Testis (tissue), 2 donors: Measurements from ENCODE around the gene NME9.

ENCODE experiments used
- CTCF ChIP-seq, 3 experiments: fragments of 450-650 bp in 2 of 3; fragments of 200-600 bp in 1 of 3; sonication (generic) in 1 of 3; IDR thresholded peaks; one replicate each; pipeline ENCODE4 v1.5.1; 2016 to 2019; ENCODE audit warnings: antibody characterized with exemption in 3 of 3, mild to moderate bottlenecking in 2 of 3, moderate library complexity in 1 of 3
- POLR2A ChIP-seq: fragments of 450-650 bp; IDR thresholded peaks from one replicate; pipeline ENCODE4 v1.6.1; 2017; ENCODE audit warnings: antibody characterized with exemption, mild to moderate bottlenecking, moderate library complexity

DNA sequence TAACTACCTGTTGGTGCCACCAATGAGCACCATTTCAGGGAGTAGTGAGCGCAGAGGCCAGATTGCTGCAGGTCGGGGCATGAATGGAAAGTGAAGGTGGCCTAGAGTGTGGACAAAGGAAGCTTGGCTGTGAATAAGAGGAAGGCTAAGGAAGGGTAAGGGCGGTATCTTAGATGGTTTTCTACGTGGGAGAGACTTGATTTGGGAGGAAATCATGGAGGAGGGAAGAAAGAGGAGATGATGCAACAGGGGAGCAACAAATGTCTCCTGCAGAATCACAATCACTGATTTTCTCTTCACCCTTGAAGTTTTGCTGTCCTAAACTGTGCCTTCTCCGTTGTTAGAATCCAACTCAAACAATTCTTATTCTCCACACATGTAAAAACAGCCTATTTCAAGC, 21.8 kb downstream of the NME9 start:
- TF ChIP-seq CTCF (IDR thresholded peaks at IDR 0.05) (no peak), POLR2A (no peak)
